ENCODE results near the gene TJP1.

DNA sequence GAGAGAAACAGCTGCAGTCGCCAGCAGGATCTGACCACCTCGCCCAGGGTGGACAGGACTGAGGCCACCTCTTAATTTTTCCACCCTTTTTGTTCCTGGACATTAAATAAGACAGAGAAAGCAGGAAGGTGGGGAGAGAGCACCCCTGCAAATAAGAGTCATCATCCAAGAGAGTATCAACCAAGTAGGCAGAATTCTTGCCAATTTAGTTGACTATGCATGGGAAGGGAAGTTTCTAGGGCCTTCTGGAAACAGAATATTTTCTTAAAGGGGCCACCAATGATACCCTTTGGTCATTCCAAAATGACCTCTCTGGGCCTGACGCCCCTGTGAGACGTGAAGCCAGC lies 136.2 kb downstream of the TJP1 start:
- TF ChIP-seq, protein P1, sequence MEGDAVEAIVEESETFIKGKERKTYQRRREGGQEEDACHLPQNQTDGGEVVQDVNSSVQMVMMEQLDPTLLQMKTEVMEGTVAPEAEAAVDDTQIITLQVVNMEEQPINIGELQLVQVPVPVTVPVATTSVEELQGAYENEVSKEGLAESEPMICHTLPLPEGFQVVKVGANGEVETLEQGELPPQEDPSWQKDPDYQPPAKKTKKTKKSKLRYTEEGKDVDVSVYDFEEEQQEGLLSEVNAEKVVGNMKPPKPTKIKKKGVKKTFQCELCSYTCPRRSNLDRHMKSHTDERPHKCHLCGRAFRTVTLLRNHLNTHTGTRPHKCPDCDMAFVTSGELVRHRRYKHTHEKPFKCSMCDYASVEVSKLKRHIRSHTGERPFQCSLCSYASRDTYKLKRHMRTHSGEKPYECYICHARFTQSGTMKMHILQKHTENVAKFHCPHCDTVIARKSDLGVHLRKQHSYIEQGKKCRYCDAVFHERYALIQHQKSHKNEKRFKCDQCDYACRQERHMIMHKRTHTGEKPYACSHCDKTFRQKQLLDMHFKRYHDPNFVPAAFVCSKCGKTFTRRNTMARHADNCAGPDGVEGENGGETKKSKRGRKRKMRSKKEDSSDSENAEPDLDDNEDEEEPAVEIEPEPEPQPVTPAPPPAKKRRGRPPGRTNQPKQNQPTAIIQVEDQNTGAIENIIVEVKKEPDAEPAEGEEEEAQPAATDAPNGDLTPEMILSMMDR (IDR thresholded peaks at IDR 0.05; ENCODE audit: poor library complexity) = no peak
- TF ChIP-seq EZH2 (IDR thresholded peaks at IDR 0.05; ENCODE audit: borderline replicate concordance) (no peak), EZH2phosphoT487 (IDR thresholded peaks at IDR 0.05; ENCODE audit: low read depth, severe bottlenecking, unreplicated experiment) (no peak)
